ENCODE measurements around the gene AGMAT. TPM values are rescaled to one million over a fixed set of nuclear protein-coding genes. Genes with fewer than 3 reads are reported as not detected.

The AGMAT gene
- total and polyA plus RNA-seq, 9 of the 15 experiments (the other 6 are each of a cell fraction or from before 2014, with no cell fraction given): not detected

DNA sequence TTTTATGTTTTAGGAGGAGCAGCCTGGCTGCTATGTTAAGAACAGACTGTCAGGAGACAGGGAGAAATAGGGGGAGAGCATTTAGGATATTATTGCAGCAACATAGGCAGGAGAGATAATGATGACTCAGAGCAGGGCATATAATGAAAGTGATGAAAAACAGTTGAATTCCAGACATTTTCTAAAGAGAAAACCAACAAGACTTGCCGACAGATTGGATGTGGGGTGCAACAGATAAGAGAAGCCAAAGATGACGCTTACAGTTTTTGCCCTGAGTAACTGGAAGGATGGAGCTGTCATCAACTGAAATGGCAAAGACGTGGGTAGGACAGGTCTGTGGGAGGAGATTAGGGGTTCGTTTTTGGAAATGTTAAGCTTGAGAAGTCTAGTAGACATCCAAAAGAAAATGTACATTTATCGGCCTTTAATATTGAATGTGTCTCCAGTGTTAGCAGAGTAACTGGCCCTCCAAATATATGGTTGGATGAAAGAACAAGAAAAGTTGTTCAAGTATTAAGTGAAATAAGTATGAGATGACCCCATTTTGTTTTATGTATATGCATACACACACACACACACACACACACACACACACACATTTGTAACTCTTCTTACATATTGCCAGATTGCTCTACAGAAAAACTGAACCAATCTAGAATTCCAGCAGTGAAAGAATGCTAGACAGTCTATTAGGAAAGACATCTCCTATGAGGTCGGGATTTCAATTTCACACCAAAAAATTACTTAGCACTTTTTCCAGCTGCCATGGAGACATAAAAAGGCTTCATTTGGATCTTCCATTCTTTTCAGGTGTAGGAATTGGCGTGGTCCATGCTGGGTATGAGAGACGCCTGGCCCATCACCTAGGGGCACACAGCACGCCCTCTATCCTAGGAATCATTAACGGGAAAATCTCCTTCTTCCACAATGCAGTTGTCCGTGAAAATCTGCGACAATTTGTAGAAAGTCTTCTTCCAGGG is 41.0 kb downstream of the AGMAT start (continued):
- TF ChIP-seq SIRT6 (IDR thresholded peaks at IDR 0.05; ENCODE audit: low read depth, low read length) (no peak), ZNF584 (CRISPR knock-in tag; IDR thresholded peaks at IDR 0.05; ENCODE audit: low read depth) (peak; percentile 79; the same call in 1 of the 2 replicates), ETV1 (tag; conservative IDR thresholded peaks at IDR 0.05; ENCODE audit: low read depth) (peak; percentile 59; the same call in 1 of the 2 replicates), PHB2 (IDR thresholded peaks at IDR 0.05; ENCODE audit: low read depth) (peak; percentile 91), ZNF212 (CRISPR knock-in tag; IDR thresholded peaks at IDR 0.05) (no peak; the same call in 1 of the 2 replicates), SMARCB1 (IDR thresholded peaks at IDR 0.05; ENCODE audit: insufficient read length, low read depth) (peak; percentile 93), ZFP1 (CRISPR knock-in tag; IDR thresholded peaks at IDR 0.05) (no peak), NRF1 (conservative IDR thresholded peaks at IDR 0.05 in 1 of 2, IDR thresholded peaks at IDR 0.05 in 1 of 2) (peak in 1 of 2 experiments; percentile 5; a peak in 1 of 4 replicates), ZNF384 (IDR thresholded peaks at IDR 0.05; ENCODE audit: low read depth, low read length) (peak; percentile 29; the same call in 1 of the 2 replicates), LEF1 (IDR thresholded peaks at IDR 0.05) (peak; percentile 99), ZNF316 (IDR thresholded peaks at IDR 0.05) (peak; percentile 98), POLR2A (conservative IDR thresholded peaks at IDR 0.05) (0 out of 2 replicates have a peak, but pooled peaks have one; percentile 45), ZNF586 (CRISPR knock-in tag; conservative IDR thresholded peaks at IDR 0.05) (no peak), TBL1XR1 (IDR thresholded peaks at IDR 0.05; ENCODE audit: low read length in 2 of 2) (peak; percentile 87 to 98; a peak in 3 of 4 replicates), ATF4 (CRISPR knock-in tag; IDR thresholded peaks at IDR 0.05) (0 out of 2 replicates have a peak, but pooled peaks have one; percentile 19), SREBF1 (IDR thresholded peaks at IDR 0.05; ENCODE audit: borderline replicate concordance, low read depth, low read length) (no peak), DNMT1 (IDR thresholded peaks at IDR 0.05) (peak; percentile 60; the same call in 1 of the 2 replicates)
- TF ChIP-seq, protein P1, sequence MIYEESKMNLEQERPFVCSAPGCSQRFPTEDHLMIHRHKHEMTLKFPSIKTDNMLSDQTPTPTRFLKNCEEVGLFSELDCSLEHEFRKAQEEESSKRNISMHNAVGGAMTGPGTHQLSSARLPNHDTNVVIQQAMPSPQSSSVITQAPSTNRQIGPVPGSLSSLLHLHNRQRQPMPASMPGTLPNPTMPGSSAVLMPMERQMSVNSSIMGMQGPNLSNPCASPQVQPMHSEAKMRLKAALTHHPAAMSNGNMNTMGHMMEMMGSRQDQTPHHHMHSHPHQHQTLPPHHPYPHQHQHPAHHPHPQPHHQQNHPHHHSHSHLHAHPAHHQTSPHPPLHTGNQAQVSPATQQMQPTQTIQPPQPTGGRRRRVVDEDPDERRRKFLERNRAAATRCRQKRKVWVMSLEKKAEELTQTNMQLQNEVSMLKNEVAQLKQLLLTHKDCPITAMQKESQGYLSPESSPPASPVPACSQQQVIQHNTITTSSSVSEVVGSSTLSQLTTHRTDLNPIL (CRISPR knock-in tag; IDR thresholded peaks at IDR 0.05): no peak
- TF ChIP-seq, protein P2, sequence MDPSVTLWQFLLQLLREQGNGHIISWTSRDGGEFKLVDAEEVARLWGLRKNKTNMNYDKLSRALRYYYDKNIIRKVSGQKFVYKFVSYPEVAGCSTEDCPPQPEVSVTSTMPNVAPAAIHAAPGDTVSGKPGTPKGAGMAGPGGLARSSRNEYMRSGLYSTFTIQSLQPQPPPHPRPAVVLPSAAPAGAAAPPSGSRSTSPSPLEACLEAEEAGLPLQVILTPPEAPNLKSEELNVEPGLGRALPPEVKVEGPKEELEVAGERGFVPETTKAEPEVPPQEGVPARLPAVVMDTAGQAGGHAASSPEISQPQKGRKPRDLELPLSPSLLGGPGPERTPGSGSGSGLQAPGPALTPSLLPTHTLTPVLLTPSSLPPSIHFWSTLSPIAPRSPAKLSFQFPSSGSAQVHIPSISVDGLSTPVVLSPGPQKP (CRISPR knock-in tag; IDR thresholded peaks at IDR 0.05): no peak
- TF ChIP-seq, protein P3, sequence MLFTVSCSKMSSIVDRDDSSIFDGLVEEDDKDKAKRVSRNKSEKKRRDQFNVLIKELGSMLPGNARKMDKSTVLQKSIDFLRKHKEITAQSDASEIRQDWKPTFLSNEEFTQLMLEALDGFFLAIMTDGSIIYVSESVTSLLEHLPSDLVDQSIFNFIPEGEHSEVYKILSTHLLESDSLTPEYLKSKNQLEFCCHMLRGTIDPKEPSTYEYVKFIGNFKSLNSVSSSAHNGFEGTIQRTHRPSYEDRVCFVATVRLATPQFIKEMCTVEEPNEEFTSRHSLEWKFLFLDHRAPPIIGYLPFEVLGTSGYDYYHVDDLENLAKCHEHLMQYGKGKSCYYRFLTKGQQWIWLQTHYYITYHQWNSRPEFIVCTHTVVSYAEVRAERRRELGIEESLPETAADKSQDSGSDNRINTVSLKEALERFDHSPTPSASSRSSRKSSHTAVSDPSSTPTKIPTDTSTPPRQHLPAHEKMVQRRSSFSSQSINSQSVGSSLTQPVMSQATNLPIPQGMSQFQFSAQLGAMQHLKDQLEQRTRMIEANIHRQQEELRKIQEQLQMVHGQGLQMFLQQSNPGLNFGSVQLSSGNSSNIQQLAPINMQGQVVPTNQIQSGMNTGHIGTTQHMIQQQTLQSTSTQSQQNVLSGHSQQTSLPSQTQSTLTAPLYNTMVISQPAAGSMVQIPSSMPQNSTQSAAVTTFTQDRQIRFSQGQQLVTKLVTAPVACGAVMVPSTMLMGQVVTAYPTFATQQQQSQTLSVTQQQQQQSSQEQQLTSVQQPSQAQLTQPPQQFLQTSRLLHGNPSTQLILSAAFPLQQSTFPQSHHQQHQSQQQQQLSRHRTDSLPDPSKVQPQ (CRISPR knock-in tag; IDR thresholded peaks at IDR 0.05; ENCODE audit: borderline replicate concordance): no peak

All from K562 (cell line).